Suprapubic skin (tissue), 3 donors: ENCODE data around the gene CD244.

Source experiments
- CTCF ChIP-seq, 2 donors: fragments of 200-600 bp in 1 of 2; fragments of 450-650 bp in 1 of 2; sonication (generic) in 1 of 2; IDR thresholded peaks; one replicate each; pipeline ENCODE4 v1.5.1; 2016 to 2019; ENCODE audit warnings: antibody characterized with exemption in 2 of 2, mild to moderate bottlenecking in 1 of 2, moderate library complexity in 1 of 2
- POLR2A ChIP-seq, 2 donors: fragments of 450-650 bp; IDR thresholded peaks; one replicate each; pipeline ENCODE4 v1.6.1; 2017; ENCODE audit warnings: antibody characterized with exemption in 2 of 2, mild to moderate bottlenecking in 2 of 2, moderate library complexity in 2 of 2

DNA sequence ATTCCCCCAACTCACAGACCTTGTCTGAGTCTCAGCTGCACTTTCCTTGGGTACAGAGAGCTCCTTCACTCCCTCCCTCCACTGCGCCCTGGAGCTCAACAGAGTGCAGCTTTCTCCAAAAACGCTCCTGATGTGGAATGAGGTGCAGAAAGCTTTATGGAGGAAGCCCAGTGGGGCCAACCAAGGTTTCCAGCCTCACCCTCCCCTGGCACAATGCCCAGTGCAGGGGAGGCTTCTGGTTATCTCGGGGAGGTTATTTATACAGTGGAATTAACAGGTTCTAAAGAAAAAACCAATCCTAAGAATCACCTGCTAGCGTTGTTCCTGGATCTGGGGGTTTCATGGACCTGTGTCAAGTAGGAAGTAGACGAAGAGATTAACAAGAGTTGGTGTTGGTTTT is 22.4 kb upstream of the CD244 start, which contains the start of gene ITLN1:
- no peak for TF ChIP-seq POLR2A (IDR thresholded peaks at IDR 0.05)
- TF ChIP-seq CTCF (IDR thresholded peaks at IDR 0.05) = no peak
